Endothelial cell of umbilical vein (primary cell): ENCODE results near the gene PCBD1. TPM values are rescaled to one million over a fixed set of nuclear protein-coding genes. Genes with fewer than 3 reads are reported as not detected.

Experiments used
- BruUV-seq: library from RNA; stranded (reverse); fragments of 400-500 nt; replicated peaks from 2 replicates; lab custom pipeline; 2021; lab: Mats Ljungman, UMichigan
- CTCF ChIA-PET: fragments of 300-600, 350-600 bp; sonication (Branson Sonifier 250); formaldehyde crosslinking; loops from one replicate; lab custom pipeline; 2021; ENCODE audit warnings: antibody characterized with exemption, inconsistent platforms; lab: Charles Lee
- POLR2A ChIA-PET: fragments of 300-600, 350-600 bp; sonication (Branson Sonifier 250); formaldehyde crosslinking; loops from one replicate; lab custom pipeline; 2021; ENCODE audit warnings: antibody characterized with exemption, inconsistent platforms; lab: Charles Lee
- DNase-seq: peaks from one replicate; pipeline ENCODE4 v3.0.0-alpha.2; 2011; ENCODE audit warnings: low read depth, low spot score
- FAIRE-seq: peaks from 2 replicates; lab custom pipeline; 2011; peaks lifted over from hg19 to GRCh38; lab: Jason Lieb, UNC
- H2AFZ ChIP-seq: 2 replicates; pipeline ENCODE4 v1.6.0; 2012; ENCODE audit warnings: low read depth, low read length, control low read depth, inconsistent platforms
- H3K27ac ChIP-seq: 2 replicates; pipeline ENCODE4 v1.5.1; 2011; ENCODE audit warnings: low read depth, mild to moderate bottlenecking, control low read depth, low read length, moderate library complexity; ENCODE audit not compliant: insufficient read depth
- H3K27me3 ChIP-seq, 2 experiments: 2 replicates each; pipeline versions ENCODE4 v1.6.0 to v1.6.1; 2011; ENCODE audit warnings: low read length in 2 of 2, mixed read lengths in 1 of 2; ENCODE audit not compliant: control insufficient read depth in 2 of 2, insufficient read depth in 2 of 2
- H3K36me3 ChIP-seq, 2 experiments: 2 replicates in 1 of 2; 3 replicates in 1 of 2; pipeline ENCODE4 v1.5.1; 2011; ENCODE audit warnings: low read length in 2 of 2, mild to moderate bottlenecking in 1 of 2, moderate library complexity in 1 of 2; ENCODE audit not compliant: control insufficient read depth in 2 of 2, insufficient read depth in 2 of 2; ENCODE audit errors: extremely low read depth in 1 of 2
- H3K4me1 ChIP-seq: 3 replicates; pipeline ENCODE4 v1.5.1; 2011; ENCODE audit warnings: mild to moderate bottlenecking, low read length; ENCODE audit not compliant: control insufficient read depth, insufficient read depth; ENCODE audit errors: extremely low read depth
- H3K4me2 ChIP-seq: 2 replicates; pipeline ENCODE4 v1.6.1; 2011; ENCODE audit warnings: low read length, control low read depth, mixed read lengths; ENCODE audit not compliant: insufficient read depth
- H3K4me3 ChIP-seq, 3 experiments: fragments of 200-600 bp in 1 of 3; sonication (generic), shearing (Covaris generic) in 1 of 3; replicated peaks in 1 of 3; 2 replicates each; pipeline ENCODE4 v1.5.1; 2011 to 2016; ENCODE audit warnings: control low read depth in 3 of 3, low read length in 3 of 3, mild to moderate bottlenecking in 2 of 3, inconsistent platforms in 1 of 3, low read depth in 1 of 3, moderate library complexity in 1 of 3; ENCODE audit not compliant: insufficient read depth in 1 of 3
- H3K79me2 ChIP-seq: 2 replicates; pipeline ENCODE4 v1.6.0; 2012; ENCODE audit warnings: low read length, inconsistent platforms; ENCODE audit not compliant: control insufficient read depth, insufficient read depth
- H3K9ac ChIP-seq: replicated peaks from 2 replicates; pipeline ENCODE3; 2011; ENCODE audit warnings: low read length, control low read depth; ENCODE audit not compliant: insufficient read depth; ENCODE audit errors: extremely low read depth
- H3K9me1 ChIP-seq: replicated peaks from 3 replicates; pipeline ENCODE4 v1.6.0; 2011; ENCODE audit warnings: mild to moderate bottlenecking, low read length; ENCODE audit not compliant: control insufficient read depth, insufficient read depth; ENCODE audit errors: extremely low read depth
- H3K9me3 ChIP-seq: replicated peaks from 2 replicates; pipeline ENCODE4 v1.5.1; 2012; ENCODE audit warnings: low read length, inconsistent platforms; ENCODE audit not compliant: control insufficient read depth, insufficient read depth
- H4K20me1 ChIP-seq: replicated peaks from 2 replicates; pipeline ENCODE3; 2011; ENCODE audit warnings: mild to moderate bottlenecking, low read length; ENCODE audit not compliant: control insufficient read depth, insufficient read depth; ENCODE audit errors: extremely low read depth
- EZH2 ChIP-seq: IDR thresholded peaks from 2 replicates; pipeline ENCODE4 v1.6.1; 2012; ENCODE audit warnings: borderline replicate concordance, low read depth, mild to moderate bottlenecking, moderate library complexity, low read length, inconsistent platforms; ENCODE audit not compliant: severe bottlenecking
- FOS ChIP-seq: IDR thresholded peaks from 2 replicates; pipeline ENCODE4 v1.6.1; 2011; ENCODE audit warnings: mild to moderate bottlenecking, low read length, moderate library complexity, borderline replicate concordance; ENCODE audit not compliant: insufficient read depth
- GATA2 ChIP-seq: IDR thresholded peaks from 2 replicates; pipeline ENCODE4 v1.7.0; 2011; ENCODE audit warnings: low read depth, mild to moderate bottlenecking, moderate library complexity, mixed read lengths, low read length; ENCODE audit not compliant: insufficient read length, insufficient read depth
- JUN ChIP-seq: IDR thresholded peaks from 2 replicates; pipeline ENCODE4 v1.6.1; 2011; ENCODE audit warnings: borderline replicate concordance, low read depth; ENCODE audit not compliant: insufficient read length, insufficient read depth
- MYC ChIP-seq: IDR thresholded peaks from one replicate; pipeline ENCODE4 v1.6.1; 2011; ENCODE audit warnings: mild to moderate bottlenecking, low read depth, low read length
- POLR2A ChIP-seq: IDR thresholded peaks from 2 replicates; pipeline ENCODE4 v1.6.1; 2012; ENCODE audit warnings: low read depth, mild to moderate bottlenecking, control low read depth, low read length
- POLR2AphosphoS5 ChIP-seq: IDR thresholded peaks from 2 replicates; pipeline ENCODE4 v1.6.1; 2012; ENCODE audit warnings: low read depth, mild to moderate bottlenecking, control low read depth, low read length, moderate library complexity; ENCODE audit not compliant: insufficient read depth
- dilution Hi-C: fragments of 300-500 bp; cut with MboI; formaldehyde crosslinking; loops from one replicate; pipeline ENCODE4 v1.15.0; 2019; ENCODE audit warnings: low sequenced_read_pairs; ENCODE audit not compliant: extremely low pct_ligation_motif_present
- intact Hi-C: fragments of 100-400 bp; cut with micrococcal nuclease; formaldehyde crosslinking; loops from one replicate; pipeline ENCODE4 v1.10.0; 2022
- polyA plus RNA-seq, 4 experiments: library from polyadenylated mRNA; depleted of rRNA in 3 of 4; stranded (reverse) in 3 of 4; unstranded in 1 of 4; fragments of >200 nt; gene quantifications; 2 replicates each; pipeline versions ENCODE4 v1.2.1 to v1.2.3, GENCODE V29; 2011 to 2012; ENCODE audit warnings: missing spikeins in 1 of 4
- total RNA-seq: library from RNA; stranded (reverse); gene quantifications from 2 replicates; pipeline ENCODE4 v1.2.3, GENCODE V29; 2021
- TF ChIP-seq, protein P1 (sequence below), 2 donors: IDR thresholded peaks; 1 replicate in 1 of 2; 2 replicates in 1 of 2; pipeline ENCODE4 v1.5.1; 2011; ENCODE audit warnings: low read length in 2 of 2, mild to moderate bottlenecking in 2 of 2, moderate library complexity in 2 of 2, control low read depth in 1 of 2, inconsistent platforms in 1 of 2, low read depth in 1 of 2; ENCODE audit not compliant: insufficient read depth in 1 of 2; ENCODE audit errors: extremely low read depth in 1 of 2
- TF ChIP-seq, protein P2 (sequence below): IDR thresholded peaks from 2 replicates; pipeline ENCODE4 v1.6.1; 2011; ENCODE audit not compliant: insufficient read depth, insufficient read length

Gene PCBD1
- total and polyA plus RNA-seq, 2 donors (not counting 3 experiments of a cell fraction or from before 2014, with no cell fraction given), result 95.7 to 113 TPM

DNA sequence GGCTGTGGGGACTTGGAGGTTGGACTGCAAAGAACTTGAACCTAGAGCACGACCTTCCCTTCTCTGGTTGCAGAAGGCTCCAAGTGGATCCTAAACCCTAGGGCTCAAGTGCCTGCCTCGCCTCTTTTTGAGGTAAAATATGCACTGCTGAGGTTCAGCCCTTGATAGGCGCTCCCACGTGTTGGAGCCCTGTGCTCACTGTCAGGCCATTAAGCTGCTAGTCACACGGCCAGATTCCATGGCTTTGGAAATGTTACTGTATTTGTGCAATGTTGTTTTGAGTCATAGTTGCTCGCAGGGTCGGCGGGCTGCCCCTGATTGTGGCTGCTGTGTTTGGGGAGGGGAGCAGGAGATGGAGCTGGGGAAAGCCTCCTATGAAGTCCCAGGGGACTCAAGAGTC lies 39.8 kb upstream of the PCBD1 start:
- Histone ChIP-seq H3K4me1 (no peaks in the 10 kb centered on the region), H3K36me3 (no peaks in the 10 kb centered on the region), H3K4me2 (no peak overlapping the region), H3K79me2 (no peaks in the 10 kb centered on the region), H3K4me3 (no peak overlapping the region), H3K9me1 (no peaks in the 10 kb centered on the region), H3K27ac (no peak overlapping the region), H3K9me3 (no peaks in the 10 kb centered on the region), H3K9ac (no peak overlapping the region), H2AFZ (no peak overlapping the region), H3K27me3 (peaks cover 4 to 17% of the 10 kb centered on the region in 2 experiments), H4K20me1 (no peaks in the 10 kb centered on the region)
- intact Hi-C loops, result loop anchor here (5.0 to 10.0 kb wide), 2 partner anchors 137 to 344 kb away; no protein-coding TSS in a partner anchor
- dilution Hi-C loops, result no loop called here
- BruUV-seq, result no TSS peak
- DNase-seq (no peak), FAIRE-seq (no peak)
- no peak for TF ChIP-seq GATA2
- no peak for TF ChIP-seq FOS
- no peak for TF ChIP-seq MYC
- TF ChIP-seq, protein P1, sequence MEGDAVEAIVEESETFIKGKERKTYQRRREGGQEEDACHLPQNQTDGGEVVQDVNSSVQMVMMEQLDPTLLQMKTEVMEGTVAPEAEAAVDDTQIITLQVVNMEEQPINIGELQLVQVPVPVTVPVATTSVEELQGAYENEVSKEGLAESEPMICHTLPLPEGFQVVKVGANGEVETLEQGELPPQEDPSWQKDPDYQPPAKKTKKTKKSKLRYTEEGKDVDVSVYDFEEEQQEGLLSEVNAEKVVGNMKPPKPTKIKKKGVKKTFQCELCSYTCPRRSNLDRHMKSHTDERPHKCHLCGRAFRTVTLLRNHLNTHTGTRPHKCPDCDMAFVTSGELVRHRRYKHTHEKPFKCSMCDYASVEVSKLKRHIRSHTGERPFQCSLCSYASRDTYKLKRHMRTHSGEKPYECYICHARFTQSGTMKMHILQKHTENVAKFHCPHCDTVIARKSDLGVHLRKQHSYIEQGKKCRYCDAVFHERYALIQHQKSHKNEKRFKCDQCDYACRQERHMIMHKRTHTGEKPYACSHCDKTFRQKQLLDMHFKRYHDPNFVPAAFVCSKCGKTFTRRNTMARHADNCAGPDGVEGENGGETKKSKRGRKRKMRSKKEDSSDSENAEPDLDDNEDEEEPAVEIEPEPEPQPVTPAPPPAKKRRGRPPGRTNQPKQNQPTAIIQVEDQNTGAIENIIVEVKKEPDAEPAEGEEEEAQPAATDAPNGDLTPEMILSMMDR (IDR thresholded peaks at IDR 0.05; ENCODE audit: extremely low read depth in 1 of 2, insufficient read depth in 1 of 2, low read depth in 1 of 2, low read length in 2 of 2), result no peak
- TF ChIP-seq POLR2A, result no peak
- no peak for TF ChIP-seq JUN
- TF ChIP-seq, protein P2, sequence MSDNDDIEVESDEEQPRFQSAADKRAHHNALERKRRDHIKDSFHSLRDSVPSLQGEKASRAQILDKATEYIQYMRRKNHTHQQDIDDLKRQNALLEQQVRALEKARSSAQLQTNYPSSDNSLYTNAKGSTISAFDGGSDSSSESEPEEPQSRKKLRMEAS, result no peak
- TF ChIP-seq POLR2AphosphoS5, result no peak
- no peak for TF ChIP-seq EZH2
- ChIA-PET POLR2A (no interaction called here), CTCF (interaction anchor here (0.6 to 0.8 kb wide), 2 partner anchors 114 to 342 kb away, joined by 3 read pairs; no protein-coding TSS in a partner anchor)
